GM18505 (cell line): ENCODE measurements around the gene TMEM114.
A peak's percentile ranks its signal among the peaks of the same experiment; 100 is the strongest.

ENCODE experiments used
- ATAC-seq: cut with Tn5 transposase; IDR thresholded peaks from one replicate; pipeline ENCODE4 v1.9.1; 2021; ENCODE audit not compliant: unreplicated experiment
- POLR2A ChIP-seq: IDR thresholded peaks from 4 replicates; pipeline ENCODE4 v1.6.1; 2011; ENCODE audit warnings: borderline replicate concordance; ENCODE audit not compliant: insufficient read depth, insufficient read length; ENCODE audit errors: extremely low read depth

TMEM114 gene

GRCh38 chr16:8622315-8622656, 32.0 kb upstream of the TMEM114 start:
- ATAC-seq = peak; percentile 13
- TF ChIP-seq POLR2A = no peak

- TF ChIP-seq POLR2A = peak; percentile 87
- peak; percentile 93 for ATAC-seq
Observed at GRCh38 chr16:8621572-8622314, 31.4 kb upstream of the TMEM114 start, which contains the start of gene METTL22. Gene METTL22 (plus strand): TSS chr16:8621698. CDS start chr16:8625666, 3,968 bp downstream.

- no peak for ATAC-seq
- no peak for TF ChIP-seq POLR2A
Observed at GRCh38 chr16:8621222-8621571, 30.9 kb upstream of the TMEM114 start.

- no peak for ATAC-seq
- no peak for TF ChIP-seq POLR2A
Observed at GRCh38 chr16:8620535-8620934, 30.2 kb upstream of the TMEM114 start.

GRCh38 chr16:8619671-8620370, 29.5 kb upstream of the TMEM114 start:
- no peak for TF ChIP-seq POLR2A
- ATAC-seq = no peak

GRCh38 chr16:8614435-8615029, 24.2 kb upstream of the TMEM114 start:
- TF ChIP-seq POLR2A = no peak
- ATAC-seq = no peak

- TF ChIP-seq POLR2A = no peak
- ATAC-seq = no peak
Observed at GRCh38 chr16:8611886-8612600, 21.7 kb upstream of the TMEM114 start.

- ATAC-seq = no peak
Observed at GRCh38 chr16:8611122-8611521, 20.8 kb upstream of the TMEM114 start.

GRCh38 chr16:8607214-8607613, 16.9 kb upstream of the TMEM114 start:
- no peak for TF ChIP-seq POLR2A
- no peak for ATAC-seq

More at GRCh38 chr16:8611122-8611521, 20.8 kb upstream of the TMEM114 start:
- TF ChIP-seq POLR2A = no peak

- no peak for ATAC-seq
- no peak for TF ChIP-seq POLR2A
Observed at GRCh38 chr16:8605554-8605953, 15.2 kb upstream of the TMEM114 start.

- no peak for ATAC-seq
Observed at GRCh38 chr16:8600144-8600775, 9.9 kb upstream of the TMEM114 start.

GRCh38 chr16:8596581-8596980, 6.3 kb upstream of the TMEM114 start:
- no peak for TF ChIP-seq POLR2A
- no peak for ATAC-seq

More at GRCh38 chr16:8600144-8600775, 9.9 kb upstream of the TMEM114 start:
- no peak for TF ChIP-seq POLR2A

- TF ChIP-seq POLR2A = no peak
- no peak for ATAC-seq
Observed at GRCh38 chr16:8595783-8596182, 5.5 kb upstream of the TMEM114 start.
